Hepatocyte (in vitro differentiated cells): ENCODE data around the gene PTCD3.

Source experiments
- EZH2 ChIP-seq: fragments of 200-600 bp; sonication (generic); IDR thresholded peaks from 2 replicates; pipeline ENCODE4 v1.6.1; 2016; ENCODE audit warnings: antibody characterized with exemption, mild to moderate bottlenecking, borderline replicate concordance
- EZH2phosphoT487 ChIP-seq: fragments of 200-600 bp; sonication (generic); IDR thresholded peaks from one replicate; pipeline ENCODE4 v1.6.1; 2018; ENCODE audit warnings: antibody characterized with exemption, mild to moderate bottlenecking, low read depth, moderate library complexity; ENCODE audit not compliant: unreplicated experiment, severe bottlenecking
- TF ChIP-seq, protein P1 (sequence below): fragments of 200-600 bp; sonication (generic); IDR thresholded peaks from 2 replicates; pipeline ENCODE4 v1.5.1; 2016; ENCODE audit warnings: antibody characterized with exemption, mild to moderate bottlenecking; ENCODE audit not compliant: poor library complexity

DNA sequence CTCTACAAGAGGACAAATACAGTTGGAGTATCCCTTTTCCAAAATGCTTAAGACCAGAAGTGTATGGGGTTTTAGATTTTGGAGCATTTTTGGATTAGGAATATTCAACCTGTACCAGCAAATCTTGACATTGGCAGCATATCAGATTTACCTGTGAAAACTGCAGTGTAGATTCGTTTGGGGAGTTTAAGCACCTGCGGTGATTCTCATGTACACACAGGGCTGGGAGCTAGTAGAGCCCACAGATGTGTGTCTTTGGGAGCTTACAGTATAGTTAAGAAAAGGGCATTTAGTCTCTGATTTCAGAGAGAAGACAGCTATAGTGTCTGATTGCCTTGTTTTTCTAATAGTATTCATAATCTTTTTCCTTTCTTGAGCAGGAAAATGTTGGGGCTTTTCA is 30.1 kb downstream of the PTCD3 start:
- TF ChIP-seq EZH2phosphoT487 (no peak), EZH2 (no peak)
- TF ChIP-seq, protein P1, sequence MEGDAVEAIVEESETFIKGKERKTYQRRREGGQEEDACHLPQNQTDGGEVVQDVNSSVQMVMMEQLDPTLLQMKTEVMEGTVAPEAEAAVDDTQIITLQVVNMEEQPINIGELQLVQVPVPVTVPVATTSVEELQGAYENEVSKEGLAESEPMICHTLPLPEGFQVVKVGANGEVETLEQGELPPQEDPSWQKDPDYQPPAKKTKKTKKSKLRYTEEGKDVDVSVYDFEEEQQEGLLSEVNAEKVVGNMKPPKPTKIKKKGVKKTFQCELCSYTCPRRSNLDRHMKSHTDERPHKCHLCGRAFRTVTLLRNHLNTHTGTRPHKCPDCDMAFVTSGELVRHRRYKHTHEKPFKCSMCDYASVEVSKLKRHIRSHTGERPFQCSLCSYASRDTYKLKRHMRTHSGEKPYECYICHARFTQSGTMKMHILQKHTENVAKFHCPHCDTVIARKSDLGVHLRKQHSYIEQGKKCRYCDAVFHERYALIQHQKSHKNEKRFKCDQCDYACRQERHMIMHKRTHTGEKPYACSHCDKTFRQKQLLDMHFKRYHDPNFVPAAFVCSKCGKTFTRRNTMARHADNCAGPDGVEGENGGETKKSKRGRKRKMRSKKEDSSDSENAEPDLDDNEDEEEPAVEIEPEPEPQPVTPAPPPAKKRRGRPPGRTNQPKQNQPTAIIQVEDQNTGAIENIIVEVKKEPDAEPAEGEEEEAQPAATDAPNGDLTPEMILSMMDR: no peak
